A673 (cell line): ENCODE results near the gene HIBCH.

Source experiments
- CTCF ChIP-seq: fragments of 300-800, 200-600 bp; sonication (generic); conservative IDR thresholded peaks from 2 replicates; pipeline ENCODE4 v1.5.1; 2017; ENCODE audit warnings: low read depth, mild to moderate bottlenecking, antibody characterized with exemption, low read length, moderate library complexity, mixed read lengths
- EZH2 ChIP-seq: fragments of 200-600 bp; sonication (generic); IDR thresholded peaks from 2 replicates; pipeline ENCODE4 v1.6.1; 2017; ENCODE audit warnings: borderline replicate concordance, low read depth, mild to moderate bottlenecking, mixed read lengths, antibody characterized with exemption, low read length; ENCODE audit not compliant: poor library complexity, severe bottlenecking

GRCh38 chr2:190162851-190163250 is 156.8 kb downstream of the HIBCH start:
- no peak for TF ChIP-seq CTCF
- no peak for TF ChIP-seq EZH2
